Measurements from ENCODE around the gene CYP4F8.
"Not testable (repeated sequence)": the region's sequence is repeated elsewhere in the genome, so short reads cannot be mapped to it uniquely, and the experiment has no call there.

Gene CYP4F8

DNA sequence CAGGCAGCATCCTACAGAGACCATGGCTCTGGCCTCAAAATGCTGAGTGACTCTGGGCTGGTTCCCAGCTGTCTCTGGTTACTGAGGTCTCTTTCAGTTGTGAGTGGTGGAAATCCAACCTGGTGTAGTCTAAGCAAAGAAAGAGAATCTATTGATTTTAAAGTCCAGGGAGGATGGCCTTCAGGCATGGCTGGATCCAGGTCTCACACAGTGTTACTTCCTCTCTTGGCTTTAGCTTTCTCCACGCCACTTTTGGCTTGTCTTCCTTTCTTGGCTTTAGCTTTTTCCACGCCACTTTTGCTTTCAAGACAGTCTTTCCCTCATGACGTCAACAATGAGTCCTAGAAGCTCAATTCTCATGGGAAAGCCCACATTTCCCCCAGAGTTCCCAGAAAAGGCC lies 29.8 kb downstream of the CYP4F8 start:
- no peak for DNase-seq

DNA sequence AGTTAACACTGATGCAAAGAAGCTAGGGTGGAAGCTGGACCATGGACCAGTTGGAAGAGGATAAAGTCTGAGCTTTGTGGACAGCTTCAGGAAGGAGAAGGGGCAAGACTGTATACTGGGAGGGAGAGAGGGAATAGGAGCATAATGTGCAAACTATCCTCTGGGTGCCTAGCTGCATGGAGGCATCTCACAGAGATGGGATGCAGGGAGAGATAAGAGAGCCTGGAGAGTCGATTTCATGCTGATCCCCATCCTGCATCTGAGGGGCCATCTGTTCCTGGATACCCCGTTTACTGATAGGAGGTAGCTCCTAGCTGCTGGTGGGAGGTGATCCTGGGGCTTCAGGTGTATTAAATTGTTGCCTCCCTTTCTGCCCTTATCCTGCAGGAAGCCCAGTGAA lies 34.5 kb downstream of the CYP4F8 start:
- no peak for DNase-seq

- DNase-seq = not testable (repeated sequence)
Measured at GRCh38 chr19:15650123-15650522, 35.1 kb downstream of the CYP4F8 start.

GRCh38 chr19:15651791-15652190 lies 36.8 kb downstream of the CYP4F8 start:
- DNase-seq = no peak

- no peak for DNase-seq
Measured at GRCh38 chr19:15652559-15653278, 37.7 kb downstream of the CYP4F8 start.

GRCh38 chr19:15656467-15656866 lies 41.4 kb downstream of the CYP4F8 start:
- DNase-seq = no peak

- no peak for DNase-seq
Measured at GRCh38 chr19:15663247-15663646, 48.2 kb downstream of the CYP4F8 start.

- DNase-seq = no peak
Measured at GRCh38 chr19:15666186-15666585, 51.2 kb downstream of the CYP4F8 start.

DNA sequence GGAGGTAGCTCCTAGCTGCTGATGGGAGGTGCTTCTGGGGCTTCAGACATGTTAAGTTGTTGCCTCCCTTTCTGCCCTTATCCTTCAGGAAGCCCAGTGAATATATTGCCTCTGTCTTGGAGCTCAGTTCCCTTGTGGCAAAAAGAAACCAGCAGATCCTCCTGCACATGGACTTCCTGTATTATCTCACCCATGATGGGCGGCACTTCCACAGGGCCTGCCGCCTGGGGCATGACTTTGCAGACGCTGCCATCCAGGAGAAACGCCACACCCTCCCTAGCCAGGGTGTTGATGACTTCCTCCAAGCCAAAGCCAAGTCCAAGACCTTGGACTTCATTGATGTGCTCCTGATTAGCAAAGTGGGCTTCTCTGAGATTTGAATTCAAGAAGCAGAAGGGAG lies 51.9 kb downstream of the CYP4F8 start:
- no peak for DNase-seq

DNA sequence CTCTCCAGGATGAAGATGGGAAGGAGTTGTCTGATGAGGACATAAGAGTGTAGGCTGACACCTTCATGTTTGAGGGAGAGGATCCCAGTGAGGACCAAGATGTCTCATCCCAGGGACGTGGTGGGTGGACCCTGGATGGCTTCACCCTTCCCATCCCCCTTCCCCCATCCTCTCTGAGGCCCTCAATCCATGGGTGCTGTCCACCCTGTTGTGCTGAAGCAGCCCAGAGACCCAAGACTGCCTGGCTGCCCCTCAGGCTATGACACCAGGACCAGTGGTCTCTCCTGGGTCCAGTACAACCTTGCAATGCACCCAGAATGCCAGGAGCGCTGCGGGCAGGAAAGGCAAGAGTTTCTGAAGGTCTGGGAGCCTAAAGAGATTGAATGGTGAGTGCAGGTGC lies 54.4 kb downstream of the CYP4F8 start:
- no peak for DNase-seq

DNA sequence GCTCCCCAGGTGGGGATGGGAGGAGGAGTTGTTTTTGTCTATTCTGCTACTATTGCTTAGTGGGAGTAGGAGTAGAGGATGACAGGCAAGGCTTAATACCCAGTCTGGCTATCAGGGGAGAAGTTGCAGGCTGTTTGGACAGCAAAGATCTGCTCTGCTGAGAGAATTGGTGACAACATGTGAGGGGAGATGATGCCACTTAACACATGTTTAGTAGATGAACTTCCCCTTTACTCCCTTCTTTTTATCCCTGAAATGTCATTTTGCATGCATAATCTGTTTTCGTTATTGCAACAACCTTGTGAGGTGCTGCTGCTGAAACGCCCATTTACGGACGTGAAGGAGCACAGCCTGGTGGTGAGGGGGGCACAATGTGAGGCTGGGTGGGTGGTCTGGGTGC lies 54.9 kb downstream of the CYP4F8 start:
- DNase-seq = no peak

DNA sequence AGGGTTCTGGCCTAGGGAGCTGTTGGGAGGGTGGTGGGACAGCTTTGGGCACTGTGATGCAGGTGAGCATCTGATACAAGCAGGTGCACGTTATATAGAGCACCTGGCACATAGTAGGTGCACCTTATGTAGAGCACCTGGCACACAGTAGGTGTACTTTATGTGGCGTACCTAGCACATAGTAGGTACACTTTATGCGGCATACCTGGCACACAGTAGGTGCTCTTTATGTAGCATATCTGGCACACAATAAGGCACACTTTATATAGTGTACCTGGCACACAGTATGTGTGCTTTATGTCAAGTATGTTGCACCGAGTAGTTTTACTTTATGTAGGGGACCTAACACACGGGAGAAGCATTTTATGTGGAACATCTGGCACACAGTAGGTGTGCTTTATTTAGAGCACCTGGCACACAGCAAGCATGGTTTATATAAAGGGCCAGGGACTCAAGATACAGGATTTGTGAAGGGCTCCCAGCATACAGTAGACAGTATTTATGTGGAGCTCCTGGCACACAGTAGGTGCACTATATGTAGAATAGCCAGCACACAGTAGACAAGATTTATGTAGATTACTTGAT lies 56.3 kb downstream of the CYP4F8 start:
- no peak for DNase-seq

- DNase-seq = no peak
Measured at GRCh38 chr19:15671891-15672579, 57.0 kb downstream of the CYP4F8 start.

DNA sequence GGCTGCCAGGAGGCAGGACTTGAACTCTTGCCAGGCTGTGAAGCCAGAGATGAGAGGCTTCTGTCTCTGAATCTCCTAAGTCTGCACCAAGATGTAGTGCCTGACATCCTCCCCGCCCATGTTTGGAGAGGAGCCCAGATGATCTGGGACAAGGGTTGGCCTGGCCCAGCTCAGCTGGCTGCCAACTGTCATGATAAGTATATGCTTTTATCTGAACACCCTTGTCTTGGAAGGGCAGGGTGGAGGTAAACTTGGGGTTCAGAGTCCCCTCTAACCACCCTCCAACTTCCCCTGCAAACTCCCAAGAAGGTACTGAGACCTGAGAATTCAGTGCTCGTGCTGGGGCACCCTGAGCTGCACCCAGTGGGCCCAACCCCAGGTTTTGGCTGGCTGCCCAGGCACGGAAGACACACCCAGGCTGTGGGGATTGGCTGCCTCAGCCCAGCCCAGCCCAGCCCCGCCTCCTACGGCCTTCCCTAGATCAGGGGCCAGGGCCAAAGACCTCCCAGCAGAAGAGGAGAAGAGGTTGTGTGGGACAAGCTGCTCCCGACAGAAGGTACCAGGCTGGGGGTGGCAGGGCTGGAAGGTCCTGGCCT lies 57.7 kb downstream of the CYP4F8 start, which contains the start of gene CYP4F12:
Gene CYP4F12 (plus strand): TSS at position 508 of the 596 bp plus-strand sequence. CDS start 443 bp downstream, outside the sequence.
- no peak for DNase-seq

DNA sequence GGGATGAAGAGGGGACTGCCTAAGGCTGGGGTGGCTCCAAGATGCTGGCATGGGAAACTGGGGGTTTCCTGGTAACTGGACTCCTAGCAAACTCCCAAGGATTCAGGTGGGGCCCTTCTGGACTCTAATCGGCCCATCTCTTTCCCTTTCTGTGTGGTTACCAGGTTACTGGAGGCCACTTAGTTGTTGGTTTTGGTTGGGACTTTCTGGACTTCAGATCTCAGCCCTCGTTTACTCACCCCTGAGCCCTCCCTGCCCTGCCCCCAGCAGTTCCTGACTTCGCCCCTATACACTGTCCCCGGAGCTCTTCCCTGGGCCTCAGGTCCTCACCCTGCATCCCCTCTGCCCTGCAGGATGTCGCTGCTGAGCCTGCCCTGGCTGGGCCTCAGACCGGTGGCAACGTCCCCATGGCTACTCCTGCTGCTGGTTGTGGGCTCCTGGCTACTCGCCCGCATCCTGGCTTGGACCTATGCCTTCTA lies 58.2 kb downstream of the CYP4F8 start:
- DNase-seq = no peak

DNA sequence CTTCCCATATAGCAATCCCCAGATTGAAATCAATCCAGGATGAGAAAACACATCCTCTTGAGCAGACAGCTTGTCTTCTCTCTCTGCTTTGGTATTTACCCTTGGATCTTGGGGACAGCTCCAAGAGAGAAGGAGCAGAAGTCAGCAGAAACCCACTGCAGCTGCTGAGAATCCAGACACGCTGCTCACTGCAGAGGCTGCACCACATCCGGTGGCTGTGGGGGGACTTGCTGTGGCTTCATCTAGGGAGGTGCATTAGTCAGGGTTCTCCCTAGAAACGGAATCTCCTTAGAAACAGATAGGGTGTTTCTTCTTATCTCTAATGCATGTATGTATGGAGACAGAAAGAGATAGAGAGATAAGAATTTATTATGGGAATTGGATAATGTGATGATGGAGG lies 60.5 kb downstream of the CYP4F8 start:
- no peak for DNase-seq

DNA sequence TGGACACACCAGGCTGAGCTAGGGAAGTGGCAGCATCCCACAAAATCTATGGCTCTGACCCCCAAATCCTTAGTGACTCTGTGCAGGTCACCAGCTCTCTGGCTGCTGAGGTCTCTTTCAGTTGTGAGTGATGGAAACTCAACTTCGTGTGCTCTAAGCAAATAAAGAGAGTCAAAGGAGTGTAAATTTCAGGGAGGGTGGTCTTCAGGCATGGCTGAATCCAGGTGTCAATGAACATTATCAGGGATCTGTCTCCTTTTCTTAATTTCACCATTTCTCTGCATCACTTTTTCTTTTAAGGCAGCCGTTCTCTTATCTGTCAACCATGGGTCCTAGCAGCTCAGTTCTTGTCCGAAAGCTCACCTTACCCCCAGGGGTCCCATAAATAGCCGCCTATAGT lies 64.1 kb downstream of the CYP4F8 start:
- no peak for DNase-seq

GRCh38 chr19:15679865-15680264 lies 64.8 kb downstream of the CYP4F8 start:
- DNase-seq = not testable (repeated sequence)

Measured in activated gamma-delta T cell (primary cell).